GM18502 (cell line): Measurements from ENCODE around the gene ASB10.

Experiments
- ATAC-seq: cut with Tn5 transposase; IDR thresholded peaks from one replicate; pipeline ENCODE4 v1.9.1; 2021; ENCODE audit warnings: mild to moderate bottlenecking; ENCODE audit not compliant: unreplicated experiment, poor library complexity

ASB10 gene

GRCh38 chr7:151211155-151211772 is 24.2 kb upstream of the ASB10 start:
- ATAC-seq: no peak

DNA sequence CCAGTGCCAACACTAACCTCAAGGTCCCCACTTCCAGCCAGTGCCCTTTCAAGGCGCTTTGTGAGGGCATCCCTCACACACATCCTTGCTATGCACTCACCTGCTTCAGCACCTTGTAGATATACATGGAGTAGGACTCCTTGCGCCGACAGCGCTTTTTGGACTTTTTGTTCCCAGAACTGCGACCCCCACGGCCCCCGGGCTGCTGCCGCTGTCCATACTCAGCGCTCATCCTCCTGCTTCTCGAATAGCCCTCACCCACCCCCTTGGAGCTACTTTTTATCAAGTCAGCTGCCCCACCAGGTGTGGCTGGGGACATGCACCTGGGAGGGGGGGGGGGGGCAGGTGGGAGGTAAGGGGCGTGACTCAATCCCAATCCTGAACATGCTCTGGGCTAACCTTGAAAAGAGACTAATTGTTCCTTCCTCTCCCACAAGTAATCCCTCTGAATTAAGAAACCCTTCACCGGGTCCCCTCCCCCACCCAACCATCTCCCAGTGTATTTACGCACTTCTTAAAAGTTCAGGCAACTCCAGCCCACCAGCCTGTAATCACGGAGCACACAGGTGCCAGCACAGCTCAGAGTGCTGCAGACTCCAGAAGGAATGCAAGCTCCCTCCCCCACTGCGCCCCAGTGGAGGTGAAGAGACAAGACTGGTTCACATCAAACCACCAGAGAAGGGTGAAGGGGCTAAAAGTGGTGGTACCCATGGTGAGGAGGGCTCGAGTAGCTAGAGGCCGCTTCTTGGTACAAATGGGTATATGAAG is 23.2 kb upstream of the ASB10 start, which contains the start of gene H2BK1:
H2BK1 (minus strand) TSS at position 402 of the 768 bp plus-strand sequence; CDS start at position 232, 170 bp downstream.
- no peak for ATAC-seq

DNA sequence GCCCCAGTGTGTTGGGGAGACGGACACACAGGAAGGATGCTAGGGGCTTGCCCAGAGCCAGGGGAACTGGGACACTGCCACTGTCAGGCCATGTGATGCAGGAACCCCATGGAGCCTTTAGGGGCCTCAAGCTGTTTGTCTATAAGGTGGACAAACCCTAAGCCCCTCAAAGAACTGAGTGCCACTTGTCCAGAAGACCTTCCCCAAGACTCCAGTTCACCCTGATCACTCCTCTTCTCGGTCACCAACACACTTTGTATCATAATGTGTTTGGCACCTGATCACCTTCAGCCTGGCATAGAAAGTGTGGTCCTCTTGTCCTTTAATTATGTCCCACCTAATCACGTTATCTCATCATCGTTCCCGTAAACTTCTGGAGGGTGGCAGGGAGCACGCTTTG is 22.5 kb upstream of the ASB10 start:
- no peak for ATAC-seq

- no peak for ATAC-seq
Observed at GRCh38 chr7:151208253-151208862, 21.3 kb upstream of the ASB10 start.

GRCh38 chr7:151207804-151208203 is 20.8 kb upstream of the ASB10 start:
- no peak for ATAC-seq

- no peak for ATAC-seq
Observed at GRCh38 chr7:151207315-151207714, 20.3 kb upstream of the ASB10 start.

- ATAC-seq: no peak
Observed at GRCh38 chr7:151206914-151207313, 19.9 kb upstream of the ASB10 start.

GRCh38 chr7:151205730-151206129 is 18.7 kb upstream of the ASB10 start:
- ATAC-seq: no peak

- no peak for ATAC-seq
Observed at GRCh38 chr7:151204383-151205032, 17.5 kb upstream of the ASB10 start.

GRCh38 chr7:151202836-151203235 is 15.8 kb upstream of the ASB10 start:
- ATAC-seq: no peak

DNA sequence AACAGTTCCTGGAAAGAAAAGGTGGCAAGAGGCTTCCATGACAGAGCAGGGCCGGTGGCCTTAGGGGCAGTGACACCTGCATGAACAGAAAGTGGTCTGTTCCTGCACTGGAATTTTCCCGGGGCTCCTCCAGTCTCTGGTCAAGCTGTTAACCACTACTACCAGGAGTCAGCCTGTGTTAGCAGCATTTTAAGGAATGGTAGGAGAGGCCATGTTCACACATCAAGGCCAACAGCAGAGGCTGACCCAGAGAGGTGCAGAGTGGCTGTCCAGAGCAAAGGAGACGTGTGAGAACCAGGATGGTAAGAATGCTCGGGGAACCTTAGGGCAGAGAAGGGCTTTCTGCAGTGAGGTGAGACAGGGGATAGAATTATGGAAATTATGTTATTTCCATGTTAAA is 14.7 kb upstream of the ASB10 start:
- no peak for ATAC-seq

DNA sequence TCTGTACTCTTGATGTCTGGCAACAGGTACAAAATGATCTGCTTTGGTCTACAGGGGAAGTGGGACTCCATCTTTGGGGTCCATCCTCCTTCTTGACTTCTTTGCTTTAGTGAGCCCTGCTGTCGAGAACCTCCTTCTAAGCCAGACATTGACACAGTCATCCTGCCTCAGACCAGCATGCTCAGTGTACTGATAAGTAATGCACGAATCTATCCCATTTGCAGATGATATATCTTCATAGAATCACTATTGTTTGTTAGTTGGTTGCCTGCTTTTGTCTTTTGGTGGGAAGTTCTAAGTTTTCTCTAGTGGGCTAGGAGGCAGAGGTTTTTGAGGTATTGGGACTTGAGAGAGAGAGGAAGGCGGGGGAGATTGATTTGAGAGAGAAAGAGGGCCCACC is 14.3 kb upstream of the ASB10 start:
- ATAC-seq: no peak

- ATAC-seq: no peak
Observed at GRCh38 chr7:151198945-151199848, 12.1 kb upstream of the ASB10 start.

GRCh38 chr7:151197932-151198331 is 10.9 kb upstream of the ASB10 start:
- no peak for ATAC-seq

DNA sequence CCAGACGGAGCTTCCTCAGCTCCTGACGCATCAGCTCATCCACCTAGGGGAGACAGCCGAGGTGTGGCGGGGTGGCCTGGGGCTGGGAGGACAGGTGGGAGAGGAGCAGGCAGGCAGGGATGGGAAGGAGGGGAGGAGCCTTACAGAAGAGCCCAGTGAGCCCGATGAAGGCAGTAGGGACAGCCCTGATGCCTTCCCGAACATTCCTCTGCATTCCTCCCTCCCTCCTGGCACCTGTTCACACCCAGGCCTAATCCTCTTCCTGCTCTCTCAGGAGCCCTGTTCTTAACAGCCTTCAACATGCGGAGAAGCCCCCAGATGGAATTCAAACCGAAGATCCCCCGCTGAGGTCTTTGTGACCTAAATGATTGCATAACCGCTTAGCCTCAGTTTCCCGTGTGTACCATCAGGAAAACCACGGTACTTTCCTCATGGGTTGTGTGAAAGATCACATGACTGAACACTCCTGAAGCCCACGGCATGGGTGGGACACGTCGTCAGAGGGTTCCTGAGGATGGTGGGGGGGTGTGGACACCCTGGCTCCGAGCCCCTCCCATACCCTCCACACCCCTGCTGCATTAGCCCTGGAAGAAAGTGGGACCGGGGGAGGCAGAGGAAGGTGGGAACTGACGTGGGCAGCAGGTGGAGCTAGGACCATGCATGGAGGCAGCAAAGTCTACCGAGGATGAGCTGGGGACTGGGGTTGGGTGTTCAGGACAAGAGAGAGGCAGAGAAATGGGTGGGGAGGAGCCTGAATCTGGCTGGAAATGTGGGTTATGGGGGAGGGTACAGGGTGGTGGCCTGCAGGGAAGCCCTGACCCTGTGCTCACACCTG is 8.8 kb upstream of the ASB10 start:
- no peak for ATAC-seq

DNA sequence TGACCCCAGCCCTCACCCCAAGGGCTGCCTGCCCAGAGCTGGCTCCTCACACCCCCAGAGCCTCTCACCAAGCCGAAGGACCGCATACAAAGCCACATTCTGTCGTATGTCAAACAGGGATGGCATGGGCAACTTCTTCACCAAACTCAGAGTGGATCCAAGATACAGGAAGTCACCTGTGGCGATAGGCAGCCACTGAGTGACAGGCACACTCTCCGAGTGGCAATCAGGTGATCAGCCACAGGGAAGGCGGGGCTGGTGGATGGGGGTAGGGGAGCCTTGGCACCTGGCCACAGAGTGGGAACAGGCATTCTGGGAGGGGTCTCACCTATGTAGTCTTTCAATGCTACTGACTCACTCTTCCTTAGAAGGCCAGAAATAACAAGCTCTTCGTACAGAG is 7.1 kb upstream of the ASB10 start:
- no peak for ATAC-seq

- no peak for ATAC-seq
Observed at GRCh38 chr7:151193203-151193978, 6.3 kb upstream of the ASB10 start.

DNA sequence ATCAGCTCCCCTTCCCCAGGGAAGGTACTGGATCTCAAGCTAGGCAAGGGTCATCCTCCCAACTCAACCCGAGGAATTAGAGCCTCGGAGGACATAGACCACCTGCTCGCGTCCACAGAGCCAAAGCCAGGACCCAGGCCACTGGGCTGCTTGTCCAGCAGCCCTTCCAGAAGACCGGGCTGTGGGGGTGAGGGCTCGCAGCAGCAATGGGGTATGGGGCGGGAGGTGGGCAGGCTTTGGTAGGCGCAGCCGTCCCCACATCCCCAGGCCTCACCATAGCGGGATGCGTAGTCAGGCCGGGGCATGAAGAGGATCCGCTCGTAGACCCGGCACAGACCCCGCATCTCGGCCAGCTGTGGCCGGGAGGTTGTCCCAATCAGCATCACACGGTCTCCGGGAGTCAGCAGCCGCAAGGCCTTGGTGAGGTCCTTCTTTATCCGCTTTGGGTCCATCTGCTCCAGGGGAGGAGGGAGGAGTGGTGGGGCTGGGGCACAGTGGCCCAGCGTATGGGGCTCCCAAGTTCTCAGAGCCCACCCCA is 5.0 kb upstream of the ASB10 start:
- ATAC-seq: no peak
